OCI-LY3 (cell line): ENCODE measurements around the gene OR2D2.

ENCODE experiments used
- H2AFZ ChIP-seq: fragments of 200-600, 300-600 bp; shearing (Covaris generic); 2 replicates; pipeline ENCODE4 v1.6.0; 2014; ENCODE audit warnings: antibody characterized with exemption, low read depth, low read length
- H3K27ac ChIP-seq: fragments of 200-600, 300-600 bp; sonication (generic); 2 replicates; pipeline ENCODE4 v1.5.1; 2014; ENCODE audit warnings: mild to moderate bottlenecking, low read length, moderate library complexity, mixed read lengths
- H3K27me3 ChIP-seq: fragments of 200-600, 300-600 bp; sonication (generic); 2 replicates; pipeline ENCODE4 v1.6.1; 2014; ENCODE audit warnings: low read depth, low read length, mixed read lengths
- H3K36me3 ChIP-seq: fragments of 200-600, 300-600 bp; sonication (generic); replicated peaks from 2 replicates; pipeline ENCODE3; 2014; ENCODE audit warnings: low read depth, low read length, mixed read lengths
- H3K4me1 ChIP-seq: fragments of 300-600, 200-600 bp; sonication (generic); 2 replicates; pipeline ENCODE4 v1.6.1; 2014; ENCODE audit warnings: low read length, mixed read lengths
- H3K4me2 ChIP-seq: fragments of 200-600, 300-600 bp; sonication (generic); 2 replicates; pipeline ENCODE4 v1.6.1; 2014; ENCODE audit warnings: low read length, mixed read lengths
- H3K4me3 ChIP-seq: fragments of 300-600, 200-600 bp; sonication (generic); 2 replicates; pipeline ENCODE4 v1.5.1; 2014; ENCODE audit warnings: antibody characterized with exemption, mild to moderate bottlenecking, low read length, moderate library complexity
- H3K79me2 ChIP-seq: fragments of 300-600, 200-600 bp; shearing (Covaris generic); 2 replicates; pipeline ENCODE4 v1.6.1; 2014; ENCODE audit warnings: mild to moderate bottlenecking, low read length, mixed read lengths
- H3K9ac ChIP-seq: fragments of 300-600, 200-600 bp; shearing (Covaris generic); 2 replicates; pipeline ENCODE4 v1.6.0; 2014; ENCODE audit warnings: mild to moderate bottlenecking, low read length, moderate library complexity
- H3K9me3 ChIP-seq: fragments of 200-600, 300-600 bp; shearing (Covaris generic); 2 replicates; pipeline ENCODE4 v1.6.1; 2014; ENCODE audit warnings: low read length, mixed read lengths; ENCODE audit not compliant: insufficient read depth
- H4K20me1 ChIP-seq: fragments of 200-600, 300-600 bp; sonication (generic); 2 replicates; pipeline ENCODE4 v1.6.1; 2016; ENCODE audit warnings: low read length, mixed read lengths; ENCODE audit not compliant: insufficient read depth
- EZH2phosphoT487 ChIP-seq: fragments of 200-600 bp; shearing (Covaris generic); IDR thresholded peaks from 2 replicates; pipeline ENCODE4 v1.6.1; 2018; ENCODE audit warnings: antibody characterized with exemption, mixed run types, low read depth
- TF ChIP-seq, protein P1 (sequence below): fragments of 200-600, 300-600 bp; sonication (generic); IDR thresholded peaks from 2 replicates; pipeline ENCODE4 v1.5.1; 2014; ENCODE audit warnings: antibody characterized with exemption, low read length, low read depth

The OR2D2 gene

GRCh38 chr11:6841694-6842093, 50.6 kb downstream of the OR2D2 start:
- no peak for TF ChIP-seq EZH2phosphoT487
- TF ChIP-seq, protein P1, sequence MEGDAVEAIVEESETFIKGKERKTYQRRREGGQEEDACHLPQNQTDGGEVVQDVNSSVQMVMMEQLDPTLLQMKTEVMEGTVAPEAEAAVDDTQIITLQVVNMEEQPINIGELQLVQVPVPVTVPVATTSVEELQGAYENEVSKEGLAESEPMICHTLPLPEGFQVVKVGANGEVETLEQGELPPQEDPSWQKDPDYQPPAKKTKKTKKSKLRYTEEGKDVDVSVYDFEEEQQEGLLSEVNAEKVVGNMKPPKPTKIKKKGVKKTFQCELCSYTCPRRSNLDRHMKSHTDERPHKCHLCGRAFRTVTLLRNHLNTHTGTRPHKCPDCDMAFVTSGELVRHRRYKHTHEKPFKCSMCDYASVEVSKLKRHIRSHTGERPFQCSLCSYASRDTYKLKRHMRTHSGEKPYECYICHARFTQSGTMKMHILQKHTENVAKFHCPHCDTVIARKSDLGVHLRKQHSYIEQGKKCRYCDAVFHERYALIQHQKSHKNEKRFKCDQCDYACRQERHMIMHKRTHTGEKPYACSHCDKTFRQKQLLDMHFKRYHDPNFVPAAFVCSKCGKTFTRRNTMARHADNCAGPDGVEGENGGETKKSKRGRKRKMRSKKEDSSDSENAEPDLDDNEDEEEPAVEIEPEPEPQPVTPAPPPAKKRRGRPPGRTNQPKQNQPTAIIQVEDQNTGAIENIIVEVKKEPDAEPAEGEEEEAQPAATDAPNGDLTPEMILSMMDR = no peak
- no peak overlapping the region for H3K27ac ChIP-seq
- H2AFZ ChIP-seq = no peak overlapping the region
- H3K79me2 ChIP-seq = no peaks in the 10 kb centered on the region
- H3K9ac ChIP-seq = no peak overlapping the region; the same call in 1 of the 2 replicates
- H3K4me3 ChIP-seq = no peak overlapping the region
- no peaks in the 10 kb centered on the region for H3K9me3 ChIP-seq
- peaks cover 13% of the 10 kb centered on the region for H3K4me1 ChIP-seq
- no peaks in the 10 kb centered on the region for H3K27me3 ChIP-seq
- no peaks in the 10 kb centered on the region for H4K20me1 ChIP-seq
- peak overlapping the region; percentile 41 for H3K4me2 ChIP-seq
- no peaks in the 10 kb centered on the region for H3K36me3 ChIP-seq
